K562 (cell line): ENCODE measurements around the gene PRKG1. TPM values are rescaled to one million over a fixed set of nuclear protein-coding genes. Genes with fewer than 3 reads are reported as not detected.
"Not testable (repeated sequence)": the region's sequence is repeated elsewhere in the genome, so short reads cannot be mapped to it uniquely, and the experiment has no call there.

Source experiments
- ATAC-seq: fragments of 200-7000 bp; cut with Tn5 transposase; 3 replicates; pipeline ENCODE4 v1.9.1; 2020; ENCODE audit warnings: moderate library complexity
- BruUV-seq: library from RNA; stranded (reverse); fragments of 400-500 nt; replicated peaks from 2 replicates; lab custom pipeline; 2021; lab: Mats Ljungman, UMichigan
- CTCF ChIA-PET: fragments of 300-600 bp; formaldehyde crosslinking; extraction: SDS; loops from one replicate; lab custom pipeline; 2021; ENCODE audit warnings: low intra/inter-chr PET ratio; lab: Yijun Ruan, JAX
- POLR2A ChIA-PET: fragments of 300-600, 350-650 bp; sonication (Branson Sonifier 250); formaldehyde crosslinking; extraction: SDS; loops from one replicate; lab custom pipeline; 2021; ENCODE audit warnings: antibody characterized with exemption, inconsistent platforms; lab: Yijun Ruan, JAX
- DNase-seq, 4 experiments: peaks; one replicate each; pipeline versions ENCODE4 v3.0.0 to v3.0.0-alpha.2; 2011 to 2018; ENCODE audit warnings: low spot score in 3 of 4, mixed read lengths in 3 of 4; ENCODE audit errors: extremely low read depth in 1 of 4
- FAIRE-seq: peaks from 2 replicates; lab custom pipeline; 2011; peaks lifted over from hg19 to GRCh38; lab: Jason Lieb, UNC
- H2AFZ ChIP-seq: 2 replicates; pipeline ENCODE4 v1.6.0; 2011; ENCODE audit warnings: low read depth, low read length, control low read depth, inconsistent platforms
- H3K27ac ChIP-seq: fragments of 200-600 bp; 3 replicates; pipeline ENCODE4 v1.8.0; 2011; ENCODE audit warnings: low read depth, mild to moderate bottlenecking, control low read depth, inconsistent platforms, low read length, moderate library complexity, mixed read lengths; ENCODE audit errors: extremely low read depth
- H3K27me3 ChIP-seq, 2 experiments: fragments of 300-600 bp in 1 of 2; 2 replicates in 1 of 2; 3 replicates in 1 of 2; pipeline versions ENCODE4 v1.6.0 to v1.8.0; 2011; ENCODE audit warnings: inconsistent platforms in 2 of 2, low read length in 2 of 2, mild to moderate bottlenecking in 1 of 2, mixed read lengths in 1 of 2, moderate library complexity in 1 of 2; ENCODE audit not compliant: control insufficient read depth in 2 of 2, insufficient read depth in 2 of 2
- H3K36me3 ChIP-seq: fragments of 300-600 bp; 3 replicates; pipeline ENCODE4 v1.8.0; 2011; ENCODE audit warnings: mild to moderate bottlenecking, low read length, inconsistent platforms; ENCODE audit not compliant: control insufficient read depth, insufficient read depth
- H3K4me1 ChIP-seq, 2 experiments: fragments of 200-600 bp in 1 of 2; replicated peaks in 1 of 2; 2 replicates in 1 of 2; 3 replicates in 1 of 2; pipeline versions ENCODE4 v1.5.1 to v1.8.0; 2011; ENCODE audit warnings: inconsistent platforms in 2 of 2, low read length in 2 of 2, mild to moderate bottlenecking in 1 of 2, mixed read lengths in 1 of 2, moderate library complexity in 1 of 2; ENCODE audit not compliant: control insufficient read depth in 2 of 2, insufficient read depth in 2 of 2
- H3K4me2 ChIP-seq: 2 replicates; pipeline ENCODE4 v1.6.1; 2011; ENCODE audit warnings: low read length, control low read depth, inconsistent platforms, mixed read lengths; ENCODE audit not compliant: insufficient read depth
- H3K4me3 ChIP-seq: fragments of 200-600 bp; sonication (generic), shearing (Covaris generic); 2 replicates; pipeline ENCODE4 v1.5.1; 2016; ENCODE audit warnings: control low read depth, inconsistent platforms
- H3K79me2 ChIP-seq: fragments of 200-600 bp; 3 replicates; pipeline ENCODE4 v1.8.0; 2011; ENCODE audit warnings: low read length, inconsistent platforms; ENCODE audit not compliant: control insufficient read depth, insufficient read depth
- H3K9ac ChIP-seq, 2 experiments: 2 replicates each; pipeline versions ENCODE4 v1.6.0 to v1.6.1; 2011; ENCODE audit warnings: low read depth in 2 of 2, low read length in 2 of 2, control low read depth in 1 of 2, inconsistent platforms in 1 of 2, mild to moderate bottlenecking in 1 of 2, mixed read lengths in 1 of 2; ENCODE audit not compliant: insufficient read depth in 1 of 2
- H3K9me1 ChIP-seq: one replicate; pipeline ENCODE4 v1.6.0; 2011; ENCODE audit warnings: inconsistent platforms, mild to moderate bottlenecking, low read length, moderate library complexity; ENCODE audit not compliant: control insufficient read depth, insufficient read depth
- H3K9me3 ChIP-seq: replicated peaks from 2 replicates; pipeline ENCODE4 v1.5.1; 2011; ENCODE audit warnings: low read depth, low read length, inconsistent platforms; ENCODE audit not compliant: control insufficient read depth, insufficient read depth
- H4K20me1 ChIP-seq: replicated peaks from 2 replicates; pipeline ENCODE4 v1.6.1; 2011; ENCODE audit warnings: low read length, inconsistent platforms, mixed read lengths; ENCODE audit not compliant: control insufficient read depth, insufficient read depth
- MTF1 ChIP-seq: fragments of 250-450 bp; sonication (Bioruptor Pico); IDR thresholded peaks from 2 replicates; pipeline ENCODE4 v1.9.0; 2021; ENCODE audit warnings: moderate library complexity, mild to moderate bottlenecking, inconsistent platforms, borderline replicate concordance
- NONO ChIP-seq, 2 experiments: fragments of 200-400 bp in 1 of 2; fragments of 450-650 bp in 1 of 2; formaldehyde crosslinking in 1 of 2; IDR thresholded peaks; 2 replicates each; pipeline ENCODE4 v1.6.1; 2017; ENCODE audit warnings: low read depth in 2 of 2, mild to moderate bottlenecking in 2 of 2, moderate library complexity in 2 of 2, low read length in 1 of 2
- RFX5 ChIP-seq: IDR thresholded peaks from 2 replicates; pipeline ENCODE4 v1.6.1; 2011; ENCODE audit warnings: low read depth, mild to moderate bottlenecking, improper control_type of control experiment, low read length
- ZBED1 ChIP-seq: IDR thresholded peaks from 2 replicates; pipeline ENCODE4 v1.6.1; 2014
- ZNF146 ChIP-seq: IDR thresholded peaks from one replicate; pipeline ENCODE4 v1.6.1; 2018; ENCODE audit warnings: missing compliant biosample characterization; ENCODE audit not compliant: unreplicated experiment
- WGBS: fragments of 100-300 bp; shearing (Covaris generic); methylation state at CpG from one replicate; pipeline ENCODE4 v1.1.6; 2016; ENCODE audit warnings: low coverage, mixed read lengths; ENCODE audit not compliant: insufficient coverage; ENCODE audit errors: missing lambda C conversion rate; 5-methylcytosine and 5-hydroxymethylcytosine counted together
- in situ Hi-C: fragments of 300-500 bp; cut with MboI; formaldehyde crosslinking; loops from 4 replicates; pipeline ENCODE4 v1.15.0; 2018; ENCODE audit warnings: inconsistent platforms, mixed read lengths
- intact Hi-C: fragments of 100-400 bp; cut with micrococcal nuclease; formaldehyde crosslinking; loops from 2 replicates; pipeline ENCODE4 v1.14.2; 2022
- polyA plus RNA-seq, 8 experiments: library from polyadenylated mRNA; depleted of rRNA in 4 of 8; stranded (reverse) in 5 of 8; unstranded in 3 of 8; fragments of >200 nt; fragmentation: Nextera tagmentation in 2 of 8; fragmentation: Illumina TruSeq in 1 of 8; extraction: Ambion mirVana in 2 of 8; extraction: Trizol in 1 of 8; gene quantifications; 2 replicates each; pipeline versions ENCODE4 v1.2.1 to v1.2.3, GENCODE V29; 2011 to 2014; ENCODE audit warnings: inconsistent platforms in 1 of 8, missing spikeins in 1 of 8
- total RNA-seq, 7 experiments: library from RNA; depleted of rRNA in 6 of 7; stranded (reverse); fragments of >200 nt in 6 of 7; fragmentation: Illumina TruSeq in 2 of 7; extraction: Trizol in 2 of 7; gene quantifications; 2 replicates each; pipeline versions ENCODE4 v1.2.1 to v1.2.3, GENCODE V29; 2011 to 2021; ENCODE audit warnings: low replicate concordance in 1 of 7

Gene PRKG1
- total and polyA plus RNA-seq, 9 of the 15 experiments (the other 6 are each of a cell fraction or from before 2014, with no cell fraction given): 0.22 TPM; not detected in 8

DNA sequence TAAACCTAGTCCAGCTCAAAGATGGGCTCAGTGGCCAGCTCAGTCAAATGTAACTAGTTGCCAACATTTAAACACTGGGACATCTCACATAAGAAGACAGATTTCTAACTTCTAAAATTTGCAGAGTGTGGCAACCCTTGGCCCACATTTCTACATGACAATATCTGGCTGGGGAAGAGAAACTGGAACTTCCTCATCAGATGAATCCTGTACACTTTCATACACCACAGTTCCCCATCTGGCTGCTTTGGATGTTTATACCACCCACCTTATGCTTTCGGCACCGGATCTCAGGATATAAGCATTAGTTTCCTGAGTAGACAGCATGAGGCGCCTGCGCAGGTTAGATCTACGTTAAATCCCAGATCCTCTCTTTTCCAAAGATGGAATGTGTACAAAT, 199.3 kb downstream of the PRKG1 start (continued):
- TF ChIP-seq NONO (IDR thresholded peaks at IDR 0.05; ENCODE audit: low read depth in 2 of 2, low read length in 1 of 2) (no peak), RFX5 (no peak), ZBED1 (no peak), MTF1 (CRISPR knock-in tag) (no peak)

GRCh38 chr10:51276097-51276496, 201.8 kb downstream of the PRKG1 start:
- in situ Hi-C loops, ATAC-seq, H3K36me3 ChIP-seq, H3K9me3 ChIP-seq, H3K27me3 ChIP-seq, H3K9me1 ChIP-seq, POLR2A ChIA-PET, DNase-seq, H4K20me1 ChIP-seq, H3K79me2 ChIP-seq, intact Hi-C loops, H3K27ac ChIP-seq, H3K4me2 ChIP-seq, H3K4me1 ChIP-seq: not testable (repeated sequence)
- 0% methylated on average over 5 of the region's 6 CpGs for WGBS
- TF ChIP-seq ZNF146 (CRISPR knock-in tag): peak; percentile 56
- TF ChIP-seq, all 486 proteins: peak for 1; not testable (repeated sequence) for 485
- CTCF ChIA-PET, H3K9ac ChIP-seq, H3K4me3 ChIP-seq, FAIRE-seq, H2AFZ ChIP-seq, BruUV-seq: not testable (repeated sequence)

DNA sequence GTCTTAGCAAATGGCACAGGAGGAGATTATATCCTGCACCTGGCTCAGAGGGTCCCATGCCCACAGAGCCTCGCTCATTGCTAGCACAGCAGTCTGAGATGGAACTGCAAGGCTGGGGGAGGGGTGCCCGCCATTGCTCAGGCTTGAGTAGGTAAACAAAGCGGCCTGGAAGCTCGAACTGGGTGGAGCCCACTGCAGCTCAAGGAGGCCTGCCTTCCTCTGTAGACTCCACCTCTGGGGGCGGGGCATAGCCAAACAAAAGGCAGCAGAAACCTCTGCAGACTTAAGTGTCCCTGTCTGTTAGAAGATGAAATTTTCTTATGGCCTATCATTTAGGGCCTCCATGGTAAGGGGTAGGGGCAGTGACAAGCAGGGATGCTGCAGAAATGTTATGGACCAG, 207.1 kb downstream of the PRKG1 start:
- 0% methylated on average over 5 of the region's 5 CpGs for WGBS
- H3K9ac ChIP-seq, CTCF ChIA-PET, BruUV-seq, H3K27ac ChIP-seq, DNase-seq, FAIRE-seq, H3K79me2 ChIP-seq, ATAC-seq, H2AFZ ChIP-seq, H3K4me2 ChIP-seq, H3K4me3 ChIP-seq, H4K20me1 ChIP-seq, H3K36me3 ChIP-seq, POLR2A ChIA-PET, H3K4me1 ChIP-seq, in situ Hi-C loops, H3K9me3 ChIP-seq, H3K27me3 ChIP-seq, H3K9me1 ChIP-seq, intact Hi-C loops: not testable (repeated sequence)
